ENCODE results near the gene MAPK9.

MAPK9 gene

GRCh38 chr5:180204276-180204819 is 87.5 kb downstream of the MAPK9 start:
- no peak overlapping the region for H3K27ac ChIP-seq (ENCODE audit: low read depth, low read length)
- H3K4me1 ChIP-seq (ENCODE audit: control insufficient read depth, insufficient read depth, low read length) = peaks cover 7% of the 10 kb centered on the region
- peaks cover 24% of the 10 kb centered on the region for H3K27me3 ChIP-seq (ENCODE audit: control insufficient read depth, insufficient read depth, low read length)
- no peak overlapping the region for H3K4me3 ChIP-seq (ENCODE audit: low read depth, low read length)
- H3K9ac ChIP-seq (ENCODE audit: low read length) = no peak overlapping the region
- H3K36me3 ChIP-seq (ENCODE audit: control insufficient read depth, insufficient read depth, low read length) = no peaks in the 10 kb centered on the region
- H3K9me3 ChIP-seq (ENCODE audit: control insufficient read depth, insufficient read depth, low read depth, low read length) = no peaks in the 10 kb centered on the region

- Histone ChIP-seq H3K9me3 (ENCODE audit: control insufficient read depth, insufficient read depth, low read depth, low read length) (no peaks in the 10 kb centered on the region), H3K9ac (ENCODE audit: low read length) (no peak overlapping the region), H3K36me3 (ENCODE audit: control insufficient read depth, insufficient read depth, low read length) (no peaks in the 10 kb centered on the region)
Observed at GRCh38 chr5:180202939-180203573, 88.8 kb downstream of the MAPK9 start.

DNA sequence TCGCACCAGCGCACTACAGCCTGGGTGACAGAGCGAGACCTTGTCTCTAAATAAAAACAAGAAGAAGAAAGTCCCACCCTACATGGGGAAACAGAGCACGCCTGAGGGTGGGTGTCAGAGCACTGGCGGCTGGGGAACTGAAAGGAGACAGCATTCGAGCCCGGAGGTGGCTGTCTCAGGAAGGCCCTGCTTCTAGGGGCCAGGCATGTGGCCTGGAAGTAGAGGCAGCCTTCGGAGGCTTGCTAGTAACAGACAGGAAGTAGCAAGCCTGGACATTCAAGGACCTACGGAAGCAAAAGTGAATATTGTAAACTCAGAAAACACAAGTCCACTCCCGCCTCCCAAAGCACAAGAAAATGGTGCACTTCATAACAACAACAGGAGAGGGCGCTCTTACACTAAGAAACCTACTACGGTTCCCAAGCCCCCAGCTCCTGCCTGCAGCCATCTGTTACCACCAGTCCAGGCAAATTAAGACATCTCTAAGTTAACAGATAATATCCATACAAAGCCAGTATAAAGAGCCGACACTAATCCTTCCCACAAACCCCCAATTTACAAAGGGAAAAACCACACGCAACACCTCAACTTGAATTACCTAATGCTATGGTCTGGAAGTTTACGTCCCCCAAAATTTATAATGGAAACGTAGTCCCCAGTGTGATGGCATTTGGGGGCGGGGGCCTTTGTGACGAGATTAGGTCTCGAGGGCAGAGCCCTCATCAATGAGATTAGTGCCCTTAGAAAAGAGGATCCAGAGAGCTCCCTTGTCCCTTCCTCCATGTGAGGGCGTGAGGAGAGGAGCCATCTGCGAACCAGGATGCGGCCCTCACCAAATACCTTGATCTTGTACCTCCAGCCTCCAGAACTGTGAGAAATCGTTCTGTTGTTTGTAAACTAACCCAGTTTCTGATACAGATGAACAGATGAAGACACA is 90.6 kb downstream of the MAPK9 start:
- no peak overlapping the region for H3K27ac ChIP-seq (ENCODE audit: low read depth, low read length)
- H3K9ac ChIP-seq (ENCODE audit: low read length) = no peak overlapping the region
- H3K4me3 ChIP-seq (ENCODE audit: low read depth, low read length) = no peak overlapping the region
- H3K27me3 ChIP-seq (ENCODE audit: control insufficient read depth, insufficient read depth, low read length) = no peaks in the 10 kb centered on the region
- H3K4me1 ChIP-seq (ENCODE audit: control insufficient read depth, insufficient read depth, low read length) = no peaks in the 10 kb centered on the region
- no peaks in the 10 kb centered on the region for H3K9me3 ChIP-seq (ENCODE audit: control insufficient read depth, insufficient read depth, low read depth, low read length)
- H3K36me3 ChIP-seq (ENCODE audit: control insufficient read depth, insufficient read depth, low read length) = no peaks in the 10 kb centered on the region

More at GRCh38 chr5:180202939-180203573, 88.8 kb downstream of the MAPK9 start:
- peaks cover 17% of the 10 kb centered on the region for H3K27me3 ChIP-seq (ENCODE audit: control insufficient read depth, insufficient read depth, low read length)
- H3K4me1 ChIP-seq (ENCODE audit: control insufficient read depth, insufficient read depth, low read length) = peaks cover 2% of the 10 kb centered on the region; the same call in 1 of the 2 replicates
- H3K4me3 ChIP-seq (ENCODE audit: low read depth, low read length) = no peak overlapping the region
- H3K27ac ChIP-seq (ENCODE audit: low read depth, low read length) = no peak overlapping the region

DNA sequence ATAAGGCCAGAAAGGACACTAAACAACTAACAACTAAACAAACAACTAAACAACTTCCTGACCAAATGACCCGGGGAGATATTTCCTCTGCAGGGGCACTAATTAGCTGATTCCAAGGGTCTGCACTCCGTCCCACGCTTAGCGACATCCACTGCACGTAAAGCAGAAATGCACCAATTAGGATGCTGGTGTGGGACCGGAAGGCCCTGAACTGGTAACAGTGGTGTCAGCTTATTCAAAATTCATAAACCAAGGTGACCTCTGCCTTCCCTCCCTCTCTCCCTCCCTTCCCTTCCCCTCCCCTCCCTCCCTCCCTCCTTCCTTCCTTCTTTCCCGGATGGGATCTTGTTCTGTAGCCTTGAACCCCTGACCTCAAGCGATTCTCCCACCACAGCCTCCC is 92.5 kb downstream of the MAPK9 start:
- no peak overlapping the region for H3K4me3 ChIP-seq (ENCODE audit: low read depth, low read length)
- H3K4me1 ChIP-seq (ENCODE audit: control insufficient read depth, insufficient read depth, low read length) = no peaks in the 10 kb centered on the region
- H3K27me3 ChIP-seq (ENCODE audit: control insufficient read depth, insufficient read depth, low read length) = no peaks in the 10 kb centered on the region
- no peaks in the 10 kb centered on the region for H3K36me3 ChIP-seq (ENCODE audit: control insufficient read depth, insufficient read depth, low read length)
- H3K9ac ChIP-seq (ENCODE audit: low read length) = no peak overlapping the region
- H3K9me3 ChIP-seq (ENCODE audit: control insufficient read depth, insufficient read depth, low read depth, low read length) = no peaks in the 10 kb centered on the region
- no peak overlapping the region for H3K27ac ChIP-seq (ENCODE audit: low read depth, low read length)

GRCh38 chr5:180198208-180198607 is 93.7 kb downstream of the MAPK9 start:
- Histone ChIP-seq H3K36me3 (ENCODE audit: control insufficient read depth, insufficient read depth, low read length) (no peaks in the 10 kb centered on the region), H3K4me1 (ENCODE audit: control insufficient read depth, insufficient read depth, low read length) (no peaks in the 10 kb centered on the region), H3K27ac (ENCODE audit: low read depth, low read length) (no peak overlapping the region), H3K9ac (ENCODE audit: low read length) (no peak overlapping the region), H3K4me3 (ENCODE audit: low read depth, low read length) (no peak overlapping the region), H3K9me3 (ENCODE audit: control insufficient read depth, insufficient read depth, low read depth, low read length) (no peaks in the 10 kb centered on the region), H3K27me3 (ENCODE audit: control insufficient read depth, insufficient read depth, low read length) (no peaks in the 10 kb centered on the region)

DNA sequence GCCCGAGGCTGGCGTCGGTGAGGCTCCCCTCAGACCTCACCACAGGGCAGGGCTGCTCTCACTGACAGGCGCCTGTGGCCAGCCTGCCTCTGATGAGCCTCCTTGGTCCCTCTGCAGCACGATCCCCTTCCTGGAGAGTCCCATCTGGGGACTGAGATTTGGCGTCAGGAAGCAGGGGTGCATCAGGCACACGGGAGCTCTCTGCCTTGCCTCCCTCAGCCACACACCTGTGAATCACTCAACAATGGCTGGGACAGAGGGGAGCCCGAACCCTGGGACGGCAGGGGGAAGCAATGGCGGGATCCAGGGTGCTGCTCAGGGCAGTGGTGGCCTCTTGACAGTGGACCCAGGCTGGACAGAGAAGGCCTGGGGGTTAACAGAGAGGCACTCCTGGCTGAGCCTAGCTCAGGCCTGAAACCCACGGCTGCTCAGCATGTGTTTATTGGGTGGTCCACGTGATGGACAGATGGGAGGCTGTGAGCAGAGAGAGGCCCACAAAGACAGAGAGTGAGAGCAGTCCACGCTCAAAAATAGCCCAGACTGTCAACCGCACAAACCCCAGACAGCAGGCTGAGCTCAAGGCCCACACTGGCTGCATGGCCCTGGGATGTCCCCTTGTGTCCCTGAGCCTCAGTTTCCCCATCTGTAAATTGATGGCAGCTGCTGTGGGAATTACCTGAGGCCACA is 94.7 kb downstream of the MAPK9 start:
- no peaks in the 10 kb centered on the region for H3K4me1 ChIP-seq (ENCODE audit: control insufficient read depth, insufficient read depth, low read length)
- no peak overlapping the region for H3K27ac ChIP-seq (ENCODE audit: low read depth, low read length)
- no peaks in the 10 kb centered on the region for H3K36me3 ChIP-seq (ENCODE audit: control insufficient read depth, insufficient read depth, low read length)
- no peaks in the 10 kb centered on the region for H3K9me3 ChIP-seq (ENCODE audit: control insufficient read depth, insufficient read depth, low read depth, low read length)
- H3K4me3 ChIP-seq (ENCODE audit: low read depth, low read length) = no peak overlapping the region
- no peaks in the 10 kb centered on the region for H3K27me3 ChIP-seq (ENCODE audit: control insufficient read depth, insufficient read depth, low read length)
- H3K9ac ChIP-seq (ENCODE audit: low read length) = no peak overlapping the region

DNA sequence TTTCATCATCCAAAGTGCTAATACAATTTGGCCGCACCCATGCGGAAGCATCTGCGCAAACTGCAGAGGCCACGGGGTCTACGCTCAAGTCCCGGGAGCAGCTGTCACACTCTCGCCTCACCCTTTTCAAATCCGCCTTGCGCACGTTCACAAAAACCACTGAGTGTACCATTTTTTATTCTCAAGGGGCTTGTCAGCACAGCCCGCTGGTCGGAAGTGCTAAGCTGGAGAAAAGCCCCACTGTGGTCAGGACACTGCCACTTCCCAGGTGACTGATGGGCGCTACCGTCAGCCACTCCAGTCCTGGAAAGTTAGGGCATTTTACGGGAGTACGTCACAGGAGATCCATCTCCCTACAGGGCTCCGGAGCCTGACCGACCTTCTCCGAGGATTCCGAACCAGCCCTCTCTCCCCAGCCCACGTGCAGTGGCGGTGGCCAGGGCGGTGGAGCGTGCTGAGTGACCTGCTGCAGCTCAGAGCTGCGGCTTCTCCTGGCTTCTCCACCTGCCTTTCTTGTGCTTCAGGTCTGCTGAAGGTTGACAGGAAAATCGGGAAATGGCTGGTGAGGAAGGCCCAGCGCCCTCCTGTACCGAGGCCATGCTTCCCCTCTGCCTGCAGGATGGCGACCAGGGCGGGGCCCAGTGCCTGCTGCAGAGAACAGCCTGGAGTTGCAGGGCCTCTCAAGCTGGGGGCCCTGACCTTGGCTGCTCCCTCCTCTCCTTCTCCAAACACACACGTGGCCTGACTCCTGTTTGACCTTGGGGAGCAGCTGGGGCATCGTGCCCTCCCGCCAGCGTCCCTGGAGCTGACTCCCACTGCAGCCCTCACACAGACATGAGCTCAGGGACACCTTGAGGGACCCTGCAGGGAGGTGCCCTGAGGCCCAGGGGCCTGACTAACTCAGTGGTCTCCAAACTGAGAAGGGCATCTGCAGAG is 97.2 kb downstream of the MAPK9 start:
- Histone ChIP-seq H3K9me3 (ENCODE audit: control insufficient read depth, insufficient read depth, low read depth, low read length) (peaks cover 6% of the 10 kb centered on the region; the same call in 1 of the 2 replicates), H3K36me3 (ENCODE audit: control insufficient read depth, insufficient read depth, low read length) (no peaks in the 10 kb centered on the region)

GRCh38 chr5:180193749-180194375 is 98.0 kb downstream of the MAPK9 start:
- no peaks in the 10 kb centered on the region for H3K36me3 ChIP-seq (ENCODE audit: control insufficient read depth, insufficient read depth, low read length)
- H3K4me3 ChIP-seq (ENCODE audit: low read depth, low read length) = no peak overlapping the region
- H3K4me1 ChIP-seq (ENCODE audit: control insufficient read depth, insufficient read depth, low read length) = no peaks in the 10 kb centered on the region
- H3K27me3 ChIP-seq (ENCODE audit: control insufficient read depth, insufficient read depth, low read length) = no peaks in the 10 kb centered on the region
- no peak overlapping the region for H3K27ac ChIP-seq (ENCODE audit: low read depth, low read length)
- H3K9ac ChIP-seq (ENCODE audit: low read length) = no peak overlapping the region
- H3K9me3 ChIP-seq (ENCODE audit: control insufficient read depth, insufficient read depth, low read depth, low read length) = peaks cover 6% of the 10 kb centered on the region; the same call in 1 of the 2 replicates

More for the DNA sequence above, 97.2 kb downstream of the MAPK9 start:
- no peaks in the 10 kb centered on the region for H3K27me3 ChIP-seq (ENCODE audit: control insufficient read depth, insufficient read depth, low read length)
- H3K27ac ChIP-seq (ENCODE audit: low read depth, low read length) = no peak overlapping the region
- no peaks in the 10 kb centered on the region for H3K4me1 ChIP-seq (ENCODE audit: control insufficient read depth, insufficient read depth, low read length)
- no peak overlapping the region for H3K4me3 ChIP-seq (ENCODE audit: low read depth, low read length)
- no peak overlapping the region for H3K9ac ChIP-seq (ENCODE audit: low read length)

GRCh38 chr5:180191716-180192115 is 100.2 kb downstream of the MAPK9 start:
- Histone ChIP-seq H3K4me1 (ENCODE audit: control insufficient read depth, insufficient read depth, low read length) (no peaks in the 10 kb centered on the region), H3K27me3 (ENCODE audit: control insufficient read depth, insufficient read depth, low read length) (no peaks in the 10 kb centered on the region), H3K36me3 (ENCODE audit: control insufficient read depth, insufficient read depth, low read length) (no peaks in the 10 kb centered on the region), H3K9me3 (ENCODE audit: control insufficient read depth, insufficient read depth, low read depth, low read length) (peaks cover 15% of the 10 kb centered on the region), H3K4me3 (ENCODE audit: low read depth, low read length) (no peak overlapping the region), H3K27ac (ENCODE audit: low read depth, low read length) (no peak overlapping the region), H3K9ac (ENCODE audit: low read length) (no peak overlapping the region)

DNA sequence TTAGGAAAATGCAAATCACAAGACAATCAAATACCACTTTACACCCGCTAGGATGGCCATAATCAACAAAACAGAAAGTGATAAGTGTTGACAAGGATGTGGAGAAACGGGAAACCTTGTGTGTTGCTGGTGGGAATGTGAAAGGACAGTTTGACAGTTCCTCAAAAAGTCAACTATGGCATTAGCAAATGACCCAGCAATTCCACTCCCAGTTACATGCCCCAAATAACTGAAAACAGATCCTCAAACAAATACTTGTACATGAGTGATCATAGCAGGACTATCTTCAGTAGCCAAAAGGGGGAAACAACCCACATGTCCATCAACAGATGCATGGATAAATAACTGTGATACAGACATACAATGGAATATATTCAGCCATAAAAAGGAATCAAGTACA is 104.1 kb downstream of the MAPK9 start:
- Histone ChIP-seq H3K27me3 (ENCODE audit: control insufficient read depth, insufficient read depth, low read length) (no peaks in the 10 kb centered on the region), H3K9ac (ENCODE audit: low read length) (no peak overlapping the region), H3K36me3 (ENCODE audit: control insufficient read depth, insufficient read depth, low read length) (no peaks in the 10 kb centered on the region), H3K4me1 (ENCODE audit: control insufficient read depth, insufficient read depth, low read length) (no peaks in the 10 kb centered on the region), H3K4me3 (ENCODE audit: low read depth, low read length) (no peak overlapping the region), H3K27ac (ENCODE audit: low read depth, low read length) (no peak overlapping the region), H3K9me3 (ENCODE audit: control insufficient read depth, insufficient read depth, low read depth, low read length) (peaks cover 16% of the 10 kb centered on the region)
